ENCODE results near the gene KLF13. TPM values are rescaled to one million over a fixed set of nuclear protein-coding genes. Genes with fewer than 3 reads are reported as not detected.

The KLF13 gene
- total RNA-seq, 1 experiment from 2014 or later: 75.6 TPM

GRCh38 chr15:31381801-31382712 is 55.4 kb downstream of the KLF13 start:
- DNase-seq (ENCODE audit: low read depth): no peak

DNA sequence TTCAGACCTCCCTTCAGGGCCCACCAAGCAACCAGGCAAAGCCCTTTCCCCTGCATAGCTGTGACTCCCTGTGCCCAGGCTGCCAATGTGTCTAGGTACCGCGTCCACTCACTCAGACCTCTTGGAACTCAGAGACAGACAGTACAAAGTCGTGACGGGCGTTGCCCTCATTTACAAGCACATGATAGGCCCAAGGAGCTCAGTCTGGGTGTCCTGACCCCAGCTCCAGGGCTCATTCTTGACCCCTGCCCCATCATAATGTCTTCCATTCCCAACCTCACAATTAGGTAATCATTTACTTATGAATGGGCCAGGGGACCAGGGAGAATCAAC is 56.0 kb downstream of the KLF13 start:
- DNase-seq (ENCODE audit: low read depth): no peak

GRCh38 chr15:31383139-31383538 is 56.5 kb downstream of the KLF13 start:
- DNase-seq (ENCODE audit: low read depth): no peak

GRCh38 chr15:31384568-31384967 is 57.9 kb downstream of the KLF13 start:
- DNase-seq (ENCODE audit: low read depth): no peak

DNA sequence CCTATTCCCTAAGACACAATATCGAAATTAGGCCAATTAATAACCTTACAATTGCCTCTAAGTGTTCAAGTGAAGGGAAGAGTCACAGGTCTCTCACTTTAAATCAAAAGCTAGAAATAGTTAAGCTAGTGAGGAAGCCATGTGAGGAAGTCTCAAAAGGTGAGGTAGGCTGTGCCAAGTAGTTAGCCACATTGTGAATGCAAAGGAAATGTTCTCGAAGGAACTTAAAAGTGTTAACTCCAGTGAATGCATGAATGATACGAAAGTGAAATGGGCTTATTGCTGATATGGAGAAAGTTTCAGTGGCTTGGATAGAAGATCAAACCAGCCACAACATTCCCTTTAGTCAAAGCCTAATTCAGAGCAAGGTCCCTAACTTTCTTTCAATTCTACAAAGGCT is 59.1 kb downstream of the KLF13 start:
- no peak for DNase-seq (ENCODE audit: low read depth)

GRCh38 chr15:31387092-31387478 is 60.5 kb downstream of the KLF13 start:
- no peak for DNase-seq (ENCODE audit: low read depth)

DNA sequence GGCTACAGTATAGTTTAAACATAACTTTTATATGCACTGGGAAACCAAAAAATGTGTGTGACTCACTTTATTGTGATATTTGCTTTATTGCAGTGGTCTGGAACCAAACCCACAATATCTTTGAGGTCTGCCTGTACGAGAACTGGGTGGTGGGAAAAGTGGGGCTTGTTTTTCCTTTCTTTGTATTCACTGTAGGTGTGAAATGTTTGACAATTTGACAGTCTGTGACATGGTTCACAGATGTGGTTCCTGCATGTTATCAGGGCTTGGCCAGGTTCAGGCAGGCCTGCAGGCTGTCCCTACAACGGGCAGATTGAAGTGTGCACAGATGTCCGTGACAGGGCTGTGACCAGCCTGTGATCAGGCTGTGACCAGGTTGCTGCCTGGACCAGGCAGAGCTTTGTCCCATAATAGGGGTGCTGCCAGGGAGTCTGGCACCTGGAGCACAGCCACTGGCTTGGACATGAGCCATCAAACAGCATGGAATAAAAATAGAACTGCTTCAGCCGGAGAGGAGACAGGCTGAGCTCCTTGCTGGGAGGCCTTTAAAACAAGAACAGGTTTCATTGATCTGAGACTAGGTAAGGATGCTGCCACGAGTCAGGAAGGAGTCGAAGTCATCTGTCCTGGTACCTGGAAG is 61.0 kb downstream of the KLF13 start:
- peak; percentile 71 for DNase-seq (ENCODE audit: low read depth)

DNA sequence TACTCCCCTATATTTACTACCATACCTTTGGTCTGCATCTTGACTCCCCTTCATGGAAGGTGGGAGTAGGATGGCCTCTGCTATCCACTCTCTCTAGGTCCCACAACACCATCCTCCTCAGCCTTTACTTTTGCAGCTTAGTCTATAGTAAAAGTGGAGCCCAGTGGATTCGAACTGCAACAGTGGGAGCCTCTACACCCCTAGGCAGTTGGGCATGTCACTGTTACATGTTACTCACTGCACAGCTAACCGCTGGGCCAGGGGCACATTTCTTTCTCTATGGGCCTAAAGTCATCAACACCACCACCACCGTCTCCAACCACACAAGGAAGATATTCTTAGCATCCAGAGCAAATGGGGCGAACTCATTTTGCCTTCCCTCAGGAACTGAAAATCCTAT is 62.9 kb downstream of the KLF13 start:
- DNase-seq (ENCODE audit: low read depth): no peak

- DNase-seq (ENCODE audit: low read depth): no peak
Measured at GRCh38 chr15:31390029-31390428, 63.4 kb downstream of the KLF13 start.

- no peak for DNase-seq (ENCODE audit: low read depth)
Measured at GRCh38 chr15:31390777-31391486, 64.3 kb downstream of the KLF13 start.

- DNase-seq (ENCODE audit: low read depth): peak; percentile 81
Measured at GRCh38 chr15:31391687-31392671, 65.3 kb downstream of the KLF13 start.

- DNase-seq (ENCODE audit: low read depth): no peak
Measured at GRCh38 chr15:31392761-31393401, 66.2 kb downstream of the KLF13 start.

DNA sequence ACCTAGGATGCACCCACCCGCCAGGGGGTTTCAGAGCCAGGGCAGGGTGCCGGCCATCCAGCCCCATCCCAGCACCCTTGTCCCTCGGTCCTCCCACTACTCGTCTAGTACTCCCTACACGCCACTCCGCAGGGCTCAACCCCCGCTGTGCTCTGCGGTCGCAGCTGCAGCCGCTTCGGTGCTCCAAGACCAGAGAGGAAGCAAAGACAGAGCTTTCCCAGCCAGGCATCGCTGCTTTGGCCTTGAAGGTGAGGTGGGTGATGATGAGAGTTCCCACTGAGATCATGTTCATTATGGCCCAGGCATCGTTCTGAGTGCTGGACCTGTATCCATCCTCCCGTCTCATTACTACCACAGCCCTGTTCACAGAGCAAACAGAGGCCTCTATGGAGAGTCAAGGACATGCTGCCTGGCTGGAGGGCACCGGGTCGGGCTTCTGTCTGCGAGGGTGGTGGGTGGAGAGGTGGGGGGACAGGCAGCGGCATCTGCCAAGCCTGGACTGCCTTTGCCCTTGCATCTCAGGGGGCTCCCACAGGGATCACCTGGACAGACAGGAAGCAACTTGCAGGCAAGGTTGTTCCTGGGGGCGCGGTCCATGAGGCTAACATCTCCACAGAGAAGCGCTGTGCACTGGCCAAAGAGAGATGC is 66.9 kb downstream of the KLF13 start:
- DNase-seq (ENCODE audit: low read depth): no peak

- peak; percentile 97 for DNase-seq (ENCODE audit: low read depth)
Measured at GRCh38 chr15:31396881-31397560, 70.4 kb downstream of the KLF13 start.

GRCh38 chr15:31397851-31398661 is 71.4 kb downstream of the KLF13 start:
- peak; percentile 68 for DNase-seq (ENCODE audit: low read depth)

GRCh38 chr15:31398677-31399301 is 72.2 kb downstream of the KLF13 start:
- DNase-seq (ENCODE audit: low read depth): peak; percentile 96

DNA sequence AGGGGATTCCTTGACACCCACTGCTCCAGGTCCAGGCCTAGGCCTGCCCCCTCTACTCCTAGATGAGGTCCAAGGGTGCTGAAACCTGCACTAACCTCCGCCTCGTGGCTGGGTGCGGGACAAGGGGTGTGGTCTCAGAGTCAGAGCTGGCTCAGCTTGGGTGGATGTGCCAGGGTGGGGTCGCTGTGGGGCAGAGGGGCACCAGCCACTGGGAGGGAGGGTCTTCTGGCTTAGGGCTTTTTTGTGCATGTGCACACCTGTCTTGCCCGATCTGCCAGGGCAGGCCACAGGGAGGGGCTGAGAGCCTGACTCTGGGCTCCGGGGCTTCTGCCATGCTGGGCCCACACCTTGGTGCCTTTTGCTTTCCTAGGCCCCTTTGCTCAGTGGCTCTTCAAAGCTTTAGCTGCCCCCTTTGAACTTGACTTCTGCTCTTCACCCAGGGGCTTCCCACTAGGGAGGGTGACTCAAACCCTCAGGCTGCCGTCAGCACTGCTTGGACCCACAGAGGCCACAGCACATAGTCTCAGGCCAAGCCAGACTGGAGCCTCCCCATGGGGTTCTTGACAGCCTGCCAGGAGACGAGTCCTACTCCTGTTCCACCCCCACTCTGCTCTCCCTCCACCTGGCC is 73.0 kb downstream of the KLF13 start:
- peak; percentile 84 for DNase-seq (ENCODE audit: low read depth)

Measured in RPMI7951 (cell line).